Cardiac muscle cell (in vitro differentiated cells and primary cell): ENCODE measurements around the gene GNG14. TPM values are rescaled to one million over a fixed set of nuclear protein-coding genes. Genes with fewer than 3 reads are reported as not detected.
A peak's percentile ranks its signal among the peaks of the same experiment; 100 is the strongest.
"Not testable (repeated sequence)": the region's sequence is repeated elsewhere in the genome, so short reads cannot be mapped to it uniquely, and the experiment has no call there.

Experiments used
- DNase-seq, 2 donors: peaks; one replicate each; pipeline versions ENCODE4 v3.0.0 to v3.0.0-alpha.2; 2010 to 2017; ENCODE audit warnings: low read depth in 1 of 2, low spot score in 1 of 2
- H3K27ac ChIP-seq: fragments of 200-600 bp; sonication (generic); 2 replicates; pipeline ENCODE4 v1.5.1; 2016
- H3K27me3 ChIP-seq: fragments of 200-600 bp; sonication (generic); 2 replicates; pipeline ENCODE4 v1.6.0; 2016; ENCODE audit warnings: control low read depth
- H3K36me3 ChIP-seq: fragments of 200-600 bp; sonication (generic); 2 replicates; pipeline ENCODE4 v1.5.1; 2016; ENCODE audit warnings: control low read depth
- H3K4me1 ChIP-seq: fragments of 200-600 bp; sonication (generic); 2 replicates; pipeline ENCODE4 v1.8.1; 2017; ENCODE audit warnings: low read depth, mild to moderate bottlenecking, mixed run types
- H3K4me3 ChIP-seq: fragments of 200-600 bp; sonication (generic); 2 replicates; pipeline ENCODE4 v1.5.1; 2016; ENCODE audit warnings: mild to moderate bottlenecking
- H3K9me3 ChIP-seq: fragments of 200-600 bp; sonication (generic); 2 replicates; pipeline ENCODE4 v1.5.1; 2017; ENCODE audit warnings: low read depth, mild to moderate bottlenecking, control low read depth
- polyA plus RNA-seq: library from polyadenylated mRNA; unstranded; fragments of >200 nt; fragmentation: Nextera tagmentation; extraction: Ambion mirVana; gene quantifications from 2 replicates; pipeline ENCODE4 v1.2.1, GENCODE V29; 2016
- total RNA-seq: library from RNA; depleted of rRNA; stranded (reverse); fragments of >200 nt; gene quantifications from 2 replicates; pipeline ENCODE4 v1.2.3, GENCODE V29; 2016
- TF ChIP-seq, protein P1 (sequence below): IDR thresholded peaks from 2 replicates; pipeline ENCODE4 v1.5.1; 2012; ENCODE audit warnings: low read depth, mild to moderate bottlenecking, low read length

The GNG14 gene
- total and polyA plus RNA-seq, 2 experiments from 2014 or later: 1.1 TPM; not detected in 1

DNA sequence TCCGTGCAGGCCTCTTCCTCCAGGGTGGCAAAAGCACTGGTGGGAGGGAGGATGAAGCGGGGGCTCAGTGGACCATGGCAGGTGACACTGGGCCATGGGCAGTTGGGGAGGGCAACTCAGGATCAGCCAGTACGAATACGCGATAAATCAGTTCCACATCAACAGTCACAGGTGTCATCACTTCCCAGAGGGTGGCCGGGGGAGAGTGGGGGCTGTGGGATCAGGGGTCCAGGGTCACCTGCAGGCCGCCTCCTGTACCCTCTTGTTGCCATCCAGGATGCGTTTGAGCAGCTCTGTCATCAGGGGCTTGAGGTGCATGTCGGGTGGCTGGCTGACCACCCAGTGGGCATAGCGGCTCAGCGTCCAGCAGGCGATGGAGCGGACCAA is 18.5 kb downstream of the GNG14 start:
- Histone ChIP-seq H3K27me3 (no peaks in the 10 kb centered on the region), H3K9me3 (no peaks in the 10 kb centered on the region), H3K36me3 (peaks cover 69% of the 10 kb centered on the region), H3K4me1 (no peaks in the 10 kb centered on the region), H3K4me3 (no peak overlapping the region), H3K27ac (no peak overlapping the region)
- no peak for DNase-seq
- TF ChIP-seq, protein P1, sequence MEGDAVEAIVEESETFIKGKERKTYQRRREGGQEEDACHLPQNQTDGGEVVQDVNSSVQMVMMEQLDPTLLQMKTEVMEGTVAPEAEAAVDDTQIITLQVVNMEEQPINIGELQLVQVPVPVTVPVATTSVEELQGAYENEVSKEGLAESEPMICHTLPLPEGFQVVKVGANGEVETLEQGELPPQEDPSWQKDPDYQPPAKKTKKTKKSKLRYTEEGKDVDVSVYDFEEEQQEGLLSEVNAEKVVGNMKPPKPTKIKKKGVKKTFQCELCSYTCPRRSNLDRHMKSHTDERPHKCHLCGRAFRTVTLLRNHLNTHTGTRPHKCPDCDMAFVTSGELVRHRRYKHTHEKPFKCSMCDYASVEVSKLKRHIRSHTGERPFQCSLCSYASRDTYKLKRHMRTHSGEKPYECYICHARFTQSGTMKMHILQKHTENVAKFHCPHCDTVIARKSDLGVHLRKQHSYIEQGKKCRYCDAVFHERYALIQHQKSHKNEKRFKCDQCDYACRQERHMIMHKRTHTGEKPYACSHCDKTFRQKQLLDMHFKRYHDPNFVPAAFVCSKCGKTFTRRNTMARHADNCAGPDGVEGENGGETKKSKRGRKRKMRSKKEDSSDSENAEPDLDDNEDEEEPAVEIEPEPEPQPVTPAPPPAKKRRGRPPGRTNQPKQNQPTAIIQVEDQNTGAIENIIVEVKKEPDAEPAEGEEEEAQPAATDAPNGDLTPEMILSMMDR: no peak

DNA sequence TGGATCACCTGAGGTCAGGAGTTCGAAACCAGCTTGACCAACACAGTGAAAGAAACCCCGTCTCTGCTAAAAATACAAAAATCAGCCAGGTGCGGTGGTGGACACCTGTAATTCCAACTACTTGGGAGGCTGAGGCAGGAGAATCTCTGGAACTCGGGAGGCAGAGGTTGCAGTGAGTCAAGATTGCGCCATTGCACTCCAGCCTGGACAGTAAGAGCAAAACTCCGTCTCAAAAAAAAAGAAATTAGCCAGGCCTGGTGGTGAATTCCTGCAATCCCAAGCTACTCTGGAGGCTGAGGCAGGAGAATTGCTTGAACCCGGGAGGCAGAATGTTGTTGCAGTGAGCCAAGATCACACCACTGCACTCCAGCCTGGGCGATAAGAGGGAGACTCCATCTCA is 20.8 kb downstream of the GNG14 start:
- no peaks in the 10 kb centered on the region for H3K9me3 ChIP-seq
- TF ChIP-seq, protein P1: no peak
- H3K36me3 ChIP-seq: peaks cover 55% of the 10 kb centered on the region
- H3K27me3 ChIP-seq: no peaks in the 10 kb centered on the region
- H3K4me1 ChIP-seq: no peaks in the 10 kb centered on the region
- H3K4me3 ChIP-seq: no peak overlapping the region
- H3K27ac ChIP-seq: no peak overlapping the region
- no peak for DNase-seq

DNA sequence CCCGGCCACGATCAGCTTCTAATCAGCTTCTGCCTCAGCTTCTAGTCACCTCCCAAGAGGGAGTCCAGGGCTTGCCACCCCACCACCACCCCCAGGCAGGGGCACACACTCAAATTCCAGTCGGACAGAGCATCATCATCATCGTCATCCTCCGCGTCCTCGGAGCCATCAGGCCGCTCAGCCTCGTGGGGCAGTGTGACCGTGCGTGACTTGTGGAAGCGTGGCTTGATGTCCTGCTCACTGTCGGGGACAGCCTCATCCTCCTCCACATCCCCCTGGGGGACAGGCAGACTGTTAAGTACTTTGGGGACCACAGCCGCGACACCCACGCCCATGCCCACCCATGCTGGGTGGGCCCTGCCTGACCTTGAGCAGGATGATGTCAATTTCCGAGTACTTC is 23.4 kb downstream of the GNG14 start:
- Histone ChIP-seq H3K36me3 (peaks cover 56% of the 10 kb centered on the region), H3K27me3 (no peaks in the 10 kb centered on the region), H3K27ac (no peak overlapping the region), H3K9me3 (no peaks in the 10 kb centered on the region), H3K4me1 (no peaks in the 10 kb centered on the region), H3K4me3 (no peak overlapping the region)
- TF ChIP-seq, protein P1: no peak
- no peak for DNase-seq

DNA sequence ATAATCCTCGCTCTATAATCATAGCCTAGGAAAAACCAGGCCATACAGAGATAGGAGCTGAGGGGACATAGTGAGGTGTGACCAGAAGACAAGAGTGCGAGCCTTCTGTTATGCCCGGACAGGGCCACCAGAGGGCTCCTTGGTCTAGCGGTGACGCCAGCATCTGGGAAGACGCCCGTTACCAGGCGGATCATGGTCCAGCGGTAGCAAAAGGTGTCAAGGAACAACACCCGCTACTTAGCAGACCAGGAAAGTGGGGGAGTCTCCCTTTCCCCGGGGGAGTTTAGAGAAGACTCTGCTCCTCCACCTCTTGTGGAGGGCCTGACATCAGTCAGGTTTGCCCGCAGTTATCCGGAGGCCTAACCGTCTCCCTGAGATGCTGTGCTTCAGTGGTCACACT is 24.3 kb downstream of the GNG14 start:
- H3K27ac ChIP-seq, H3K9me3 ChIP-seq, DNase-seq, H3K27me3 ChIP-seq, H3K4me1 ChIP-seq, H3K4me3 ChIP-seq: not testable (repeated sequence)
- TF ChIP-seq, protein P1: peak; percentile 14
- peaks cover 47% of the 10 kb centered on the region for H3K36me3 ChIP-seq

DNA sequence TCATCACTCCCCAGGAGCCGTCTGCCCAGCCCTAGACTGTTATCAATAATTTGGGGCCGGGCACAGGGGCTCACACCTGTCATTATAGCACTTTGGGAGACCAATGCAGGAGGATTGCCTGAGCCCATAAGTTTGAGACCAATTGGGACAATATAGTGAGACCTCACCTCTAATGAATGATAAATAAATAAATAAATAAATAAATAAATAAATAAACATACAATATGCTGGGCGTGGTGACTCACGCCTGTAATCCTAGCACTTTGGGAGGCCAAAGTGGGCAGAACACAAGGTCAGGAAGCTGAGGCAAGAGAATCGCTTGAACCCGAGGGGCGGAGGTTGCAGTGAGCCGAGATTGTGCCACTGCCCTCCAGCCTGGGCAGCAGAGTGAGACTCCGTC is 25.5 kb downstream of the GNG14 start:
- H3K9me3 ChIP-seq, H3K27ac ChIP-seq, H3K4me1 ChIP-seq, DNase-seq, H3K4me3 ChIP-seq, H3K27me3 ChIP-seq: not testable (repeated sequence)
- peaks cover 47% of the 10 kb centered on the region for H3K36me3 ChIP-seq

DNA sequence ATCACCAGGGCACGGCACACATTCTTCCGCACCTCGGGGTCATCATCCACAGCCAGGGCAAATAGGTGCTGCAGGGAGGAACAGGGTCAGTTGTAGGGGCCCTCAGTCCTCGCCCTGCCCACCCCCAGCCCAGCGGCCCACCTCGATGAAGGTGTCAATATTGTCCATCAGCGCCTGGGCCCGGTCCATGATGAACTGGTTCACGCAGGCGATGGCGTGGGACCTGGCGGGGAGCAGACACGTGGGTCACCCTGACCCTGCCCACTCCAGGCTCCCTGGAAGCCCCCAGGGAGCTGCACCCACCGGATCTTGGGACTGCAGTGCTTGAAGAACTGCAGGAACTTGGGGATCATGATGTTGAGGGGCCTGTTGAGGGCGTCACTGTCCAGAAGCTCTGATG is 27.3 kb downstream of the GNG14 start:
- H3K27ac ChIP-seq: no peak overlapping the region
- H3K4me1 ChIP-seq: no peaks in the 10 kb centered on the region
- no peak for DNase-seq
- H3K36me3 ChIP-seq: peaks cover 38% of the 10 kb centered on the region
- no peaks in the 10 kb centered on the region for H3K27me3 ChIP-seq
- no peak overlapping the region for H3K4me3 ChIP-seq
- H3K9me3 ChIP-seq: no peaks in the 10 kb centered on the region
- TF ChIP-seq, protein P1: no peak
